ENCODE data around the gene TTN. TPM values are rescaled to one million over a fixed set of nuclear protein-coding genes. Genes with fewer than 3 reads are reported as not detected.

Gene TTN
- total and polyA plus RNA-seq, 2 donors from 2014 or later = 0.02 to 3.6 TPM

- intact Hi-C loops (cut with DNase I) = no loop called here
- H3K27me3 ChIP-seq (ENCODE audit: control insufficient read depth, insufficient read depth, low read length) = no peaks in the 10 kb centered on the region
Measured at GRCh38 chr2:178846458-178846802, 39.2 kb upstream of the TTN start.

DNA sequence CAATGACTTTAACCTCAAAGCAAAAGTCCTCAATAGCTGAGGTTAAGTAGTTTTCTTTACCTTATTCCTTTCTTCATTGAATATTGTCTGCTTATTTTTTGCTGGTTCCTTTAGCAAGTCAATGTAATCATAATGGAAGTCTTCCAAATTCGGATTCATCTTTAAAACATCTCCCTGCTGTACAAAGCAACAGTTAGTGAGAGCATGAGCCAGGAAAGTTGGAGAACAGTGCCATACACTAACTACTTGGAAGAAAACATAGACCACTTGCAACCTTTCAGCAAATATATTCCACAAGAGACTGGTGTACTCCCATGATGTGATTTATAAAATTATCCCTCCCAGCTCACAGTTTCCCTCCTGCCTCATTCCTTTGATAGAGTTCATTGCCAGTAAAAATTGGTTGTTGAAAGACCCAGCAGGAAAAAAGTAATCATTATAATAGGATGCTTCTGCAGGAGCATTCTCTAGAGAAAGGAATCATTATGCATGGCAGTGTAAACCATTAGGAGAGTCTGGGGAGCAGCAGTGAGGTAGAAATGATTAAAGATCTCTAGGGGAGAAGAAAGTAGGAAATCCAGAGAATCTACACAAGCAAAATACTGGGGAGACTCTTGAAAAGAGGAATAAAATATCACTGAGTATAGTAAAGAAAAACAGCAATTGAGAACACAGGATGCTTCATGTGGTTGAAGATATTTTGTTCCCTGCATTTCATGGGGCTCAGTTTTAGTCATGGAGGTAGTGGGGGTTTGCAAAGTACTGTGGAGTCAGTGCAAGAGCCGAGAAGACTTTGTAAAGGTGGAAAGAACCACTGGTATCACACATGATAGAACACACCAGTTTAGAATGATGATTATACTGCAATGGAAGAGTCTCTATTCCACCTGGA, 38.6 kb upstream of the TTN start:
- Histone ChIP-seq H3K27ac (ENCODE audit: low read depth in 2 of 2, low read length in 2 of 2) (no peak overlapping the region), H3K27me3 (ENCODE audit: control insufficient read depth, insufficient read depth, low read length) (no peaks in the 10 kb centered on the region), H3K9me3 (ENCODE audit: control insufficient read depth in 2 of 3, insufficient read depth in 1 of 3, low read length in 3 of 3) (no peaks in the 10 kb centered on the region), H3K9ac (ENCODE audit: low read length in 3 of 3) (no peak overlapping the region), H3K4me3 (ENCODE audit: low read length in 3 of 3) (no peak overlapping the region), H3K4me1 (ENCODE audit: control insufficient read depth in 2 of 3, insufficient read depth in 2 of 3, low read depth in 1 of 3, low read length in 3 of 3) (no peaks in the 10 kb centered on the region), H3K36me3 (ENCODE audit: control insufficient read depth in 2 of 3, insufficient read depth in 3 of 3, low read length in 3 of 3) (no peaks in the 10 kb centered on the region)
- DNase-seq (no peak), FAIRE-seq (no peak)
- TF ChIP-seq CTCF (IDR thresholded peaks at IDR 0.05; ENCODE audit: borderline replicate concordance, extremely low read depth, insufficient read depth) = no peak
- intact Hi-C loops (cut with DNase I) = no loop called here

More at GRCh38 chr2:178846458-178846802, 39.2 kb upstream of the TTN start:
- DNase-seq = no peak
- no peak for TF ChIP-seq CTCF (IDR thresholded peaks at IDR 0.05; ENCODE audit: borderline replicate concordance, extremely low read depth, insufficient read depth)
- no peaks in the 10 kb centered on the region for H3K36me3 ChIP-seq (ENCODE audit: control insufficient read depth in 2 of 3, insufficient read depth in 3 of 3, low read length in 3 of 3)
- FAIRE-seq = no peak
- no peaks in the 10 kb centered on the region for H3K9me3 ChIP-seq (ENCODE audit: control insufficient read depth in 2 of 3, insufficient read depth in 1 of 3, low read length in 3 of 3)
- H3K9ac ChIP-seq (ENCODE audit: low read length in 3 of 3) = no peak overlapping the region
- no peak overlapping the region for H3K4me3 ChIP-seq (ENCODE audit: low read length in 3 of 3)
- H3K4me1 ChIP-seq (ENCODE audit: control insufficient read depth in 2 of 3, insufficient read depth in 2 of 3, low read depth in 1 of 3, low read length in 3 of 3) = no peaks in the 10 kb centered on the region
- H3K27ac ChIP-seq (ENCODE audit: low read depth in 2 of 2, low read length in 2 of 2) = no peak overlapping the region

DNA sequence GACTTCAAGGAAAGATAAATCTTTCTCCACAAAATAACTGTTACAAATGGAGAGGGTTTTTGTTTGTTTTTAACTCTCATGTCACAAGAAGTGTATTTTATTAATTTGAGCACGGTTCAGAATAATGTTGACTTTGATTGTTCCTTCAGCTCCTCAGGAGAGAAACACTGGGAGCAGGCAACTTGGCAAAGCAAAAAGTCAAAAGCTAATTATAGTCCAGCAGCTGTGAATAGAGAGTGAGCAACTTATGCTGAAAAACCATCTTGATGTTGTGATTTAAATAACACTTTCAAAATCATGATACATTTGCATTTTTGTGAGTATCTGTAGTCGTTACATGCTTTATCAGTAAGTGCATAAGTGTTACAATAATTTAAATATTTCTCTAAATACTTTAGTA, 37.5 kb upstream of the TTN start:
- no peaks in the 10 kb centered on the region for H3K27me3 ChIP-seq (ENCODE audit: control insufficient read depth, insufficient read depth, low read length)
- no peak overlapping the region for H3K27ac ChIP-seq (ENCODE audit: low read depth in 2 of 2, low read length in 2 of 2)
- intact Hi-C loops (cut with DNase I) = no loop called here
- DNase-seq = no peak
- no peaks in the 10 kb centered on the region for H3K36me3 ChIP-seq (ENCODE audit: control insufficient read depth in 2 of 3, insufficient read depth in 3 of 3, low read length in 3 of 3)
- H3K4me3 ChIP-seq (ENCODE audit: low read length in 3 of 3) = no peak overlapping the region
- FAIRE-seq = no peak
- H3K9me3 ChIP-seq (ENCODE audit: control insufficient read depth in 2 of 3, insufficient read depth in 1 of 3, low read length in 3 of 3) = no peaks in the 10 kb centered on the region
- no peak for TF ChIP-seq CTCF (IDR thresholded peaks at IDR 0.05; ENCODE audit: borderline replicate concordance, extremely low read depth, insufficient read depth)
- H3K4me1 ChIP-seq (ENCODE audit: control insufficient read depth in 2 of 3, insufficient read depth in 2 of 3, low read depth in 1 of 3, low read length in 3 of 3) = no peaks in the 10 kb centered on the region
- no peak overlapping the region for H3K9ac ChIP-seq (ENCODE audit: low read length in 3 of 3)
